Measurements from ENCODE around the gene PFDN2.
"Not testable (repeated sequence)": the region's sequence is repeated elsewhere in the genome, so short reads cannot be mapped to it uniquely, and the experiment has no call there.

Gene PFDN2

GRCh38 chr1:161063936-161064335, 53.9 kb downstream of the PFDN2 start:
- H3K27ac ChIP-seq (ENCODE audit: low read depth, low read length); H3K9me3 ChIP-seq (ENCODE audit: control insufficient read depth in 1 of 2, low read length in 2 of 2): not testable (repeated sequence)

GRCh38 chr1:161061419-161061818, 56.4 kb downstream of the PFDN2 start:
- no peaks in the 10 kb centered on the region for H3K9me3 ChIP-seq (ENCODE audit: control insufficient read depth in 1 of 2, low read length in 2 of 2)
- peaks cover 0 to 3% of the 10 kb centered on the region in 2 donors for H3K36me3 ChIP-seq (ENCODE audit: control insufficient read depth in 1 of 2, insufficient read depth in 2 of 2, low read length in 2 of 2)

More at GRCh38 chr1:161063936-161064335, 53.9 kb downstream of the PFDN2 start:
- not testable (repeated sequence) for H3K9ac ChIP-seq (ENCODE audit: low read depth in 1 of 2, low read length in 2 of 2); H3K27me3 ChIP-seq (ENCODE audit: control insufficient read depth in 1 of 2, insufficient read depth in 2 of 2, low read length in 2 of 2); H3K4me3 ChIP-seq (ENCODE audit: low read depth in 1 of 2, low read length in 2 of 2); H3K36me3 ChIP-seq (ENCODE audit: control insufficient read depth in 1 of 2, insufficient read depth in 2 of 2, low read length in 2 of 2)
- H3K4me1 ChIP-seq (ENCODE audit: control insufficient read depth in 1 of 2, insufficient read depth in 2 of 2, low read length in 2 of 2): peaks cover 0 to 12% of the 10 kb centered on the region in 2 donors

GRCh38 chr1:161059293-161059692, 58.5 kb downstream of the PFDN2 start:
- Histone ChIP-seq H3K4me1 (ENCODE audit: control insufficient read depth in 1 of 2, insufficient read depth in 2 of 2, low read length in 2 of 2) (peaks cover 0 to 1% of the 10 kb centered on the region in 2 donors), H3K4me3 (ENCODE audit: low read depth in 1 of 2, low read length in 2 of 2) (no peak overlapping the region), H3K27ac (ENCODE audit: low read depth, low read length) (no peak overlapping the region), H3K36me3 (ENCODE audit: control insufficient read depth in 1 of 2, insufficient read depth in 2 of 2, low read length in 2 of 2) (peaks cover 0 to 14% of the 10 kb centered on the region in 2 donors), H3K9me3 (ENCODE audit: control insufficient read depth in 1 of 2, low read length in 2 of 2) (no peaks in the 10 kb centered on the region), H3K27me3 (ENCODE audit: control insufficient read depth in 1 of 2, insufficient read depth in 2 of 2, low read length in 2 of 2) (no peaks in the 10 kb centered on the region), H3K9ac (ENCODE audit: low read depth in 1 of 2, low read length in 2 of 2) (no peak overlapping the region)

More at GRCh38 chr1:161061419-161061818, 56.4 kb downstream of the PFDN2 start:
- peaks cover 0 to 4% of the 10 kb centered on the region in 2 donors for H3K4me1 ChIP-seq (ENCODE audit: control insufficient read depth in 1 of 2, insufficient read depth in 2 of 2, low read length in 2 of 2)
- no peak overlapping the region for H3K9ac ChIP-seq (ENCODE audit: low read depth in 1 of 2, low read length in 2 of 2)
- H3K4me3 ChIP-seq (ENCODE audit: low read depth in 1 of 2, low read length in 2 of 2): no peak overlapping the region
- no peaks in the 10 kb centered on the region for H3K27me3 ChIP-seq (ENCODE audit: control insufficient read depth in 1 of 2, insufficient read depth in 2 of 2, low read length in 2 of 2)
- no peak overlapping the region for H3K27ac ChIP-seq (ENCODE audit: low read depth, low read length)

GRCh38 chr1:161054805-161055204, 63.0 kb downstream of the PFDN2 start:
- Histone ChIP-seq H3K27me3 (ENCODE audit: control insufficient read depth in 1 of 2, insufficient read depth in 2 of 2, low read length in 2 of 2) (no peaks in the 10 kb centered on the region), H3K27ac (ENCODE audit: low read depth, low read length) (no peak overlapping the region), H3K4me1 (ENCODE audit: control insufficient read depth in 1 of 2, insufficient read depth in 2 of 2, low read length in 2 of 2) (peaks cover 0 to 7% of the 10 kb centered on the region in 2 donors), H3K4me3 (ENCODE audit: low read depth in 1 of 2, low read length in 2 of 2) (no peak overlapping the region), H3K9ac (ENCODE audit: low read depth in 1 of 2, low read length in 2 of 2) (no peak overlapping the region), H3K9me3 (ENCODE audit: control insufficient read depth in 1 of 2, low read length in 2 of 2) (no peaks in the 10 kb centered on the region), H3K36me3 (ENCODE audit: control insufficient read depth in 1 of 2, insufficient read depth in 2 of 2, low read length in 2 of 2) (peaks cover 0 to 36% of the 10 kb centered on the region in 2 donors)

GRCh38 chr1:161054232-161054631, 63.6 kb downstream of the PFDN2 start:
- H3K4me1 ChIP-seq (ENCODE audit: control insufficient read depth in 1 of 2, insufficient read depth in 2 of 2, low read length in 2 of 2): peaks cover 0 to 7% of the 10 kb centered on the region in 2 donors
- no peak overlapping the region for H3K27ac ChIP-seq (ENCODE audit: low read depth, low read length)
- H3K9ac ChIP-seq (ENCODE audit: low read depth in 1 of 2, low read length in 2 of 2): no peak overlapping the region
- no peaks in the 10 kb centered on the region for H3K9me3 ChIP-seq (ENCODE audit: control insufficient read depth in 1 of 2, low read length in 2 of 2)
- peaks cover 0 to 41% of the 10 kb centered on the region in 2 donors for H3K36me3 ChIP-seq (ENCODE audit: control insufficient read depth in 1 of 2, insufficient read depth in 2 of 2, low read length in 2 of 2)
- H3K27me3 ChIP-seq (ENCODE audit: control insufficient read depth in 1 of 2, insufficient read depth in 2 of 2, low read length in 2 of 2): no peaks in the 10 kb centered on the region
- H3K4me3 ChIP-seq (ENCODE audit: low read depth in 1 of 2, low read length in 2 of 2): no peak overlapping the region

GRCh38 chr1:161052899-161053298, 64.9 kb downstream of the PFDN2 start:
- no peaks in the 10 kb centered on the region for H3K27me3 ChIP-seq (ENCODE audit: control insufficient read depth in 1 of 2, insufficient read depth in 2 of 2, low read length in 2 of 2)
- H3K4me1 ChIP-seq (ENCODE audit: control insufficient read depth in 1 of 2, insufficient read depth in 2 of 2, low read length in 2 of 2): peaks cover 0 to 9% of the 10 kb centered on the region in 2 donors
- no peaks in the 10 kb centered on the region for H3K9me3 ChIP-seq (ENCODE audit: control insufficient read depth in 1 of 2, low read length in 2 of 2)
- H3K36me3 ChIP-seq (ENCODE audit: control insufficient read depth in 1 of 2, insufficient read depth in 2 of 2, low read length in 2 of 2): peaks cover 0 to 50% of the 10 kb centered on the region in 2 donors
- no peak overlapping the region for H3K9ac ChIP-seq (ENCODE audit: low read depth in 1 of 2, low read length in 2 of 2)
- no peak overlapping the region for H3K4me3 ChIP-seq (ENCODE audit: low read depth in 1 of 2, low read length in 2 of 2)
- H3K27ac ChIP-seq (ENCODE audit: low read depth, low read length): no peak overlapping the region

- Histone ChIP-seq H3K36me3 (ENCODE audit: control insufficient read depth in 1 of 2, insufficient read depth in 2 of 2, low read length in 2 of 2) (peaks cover 0 to 45% of the 10 kb centered on the region in 2 donors), H3K27ac (ENCODE audit: low read depth, low read length) (no peak overlapping the region), H3K9ac (ENCODE audit: low read depth in 1 of 2, low read length in 2 of 2) (no peak overlapping the region), H3K4me1 (ENCODE audit: control insufficient read depth in 1 of 2, insufficient read depth in 2 of 2, low read length in 2 of 2) (peaks cover 0 to 12% of the 10 kb centered on the region in 2 donors), H3K27me3 (ENCODE audit: control insufficient read depth in 1 of 2, insufficient read depth in 2 of 2, low read length in 2 of 2) (no peaks in the 10 kb centered on the region), H3K9me3 (ENCODE audit: control insufficient read depth in 1 of 2, low read length in 2 of 2) (no peaks in the 10 kb centered on the region), H3K4me3 (ENCODE audit: low read depth in 1 of 2, low read length in 2 of 2) (no peak overlapping the region)
These were observed 66.6 kb downstream of the PFDN2 start for GRCh38 chr1:161051219-161051618.

All from duodenal mucosa (tissue), 2 donors.